ENCODE results near the gene PGM5.
"Not testable (repeated sequence)": the region's sequence is repeated elsewhere in the genome, so short reads cannot be mapped to it uniquely, and the experiment has no call there.

Gene PGM5

GRCh38 chr9:68318209-68318608 lies 38.2 kb upstream of the PGM5 start:
- H3K4me2 ChIP-seq (ENCODE audit: low read length); H3K23ac ChIP-seq (ENCODE audit: low read length); H2BK120ac ChIP-seq (ENCODE audit: insufficient read depth, low read length, poor library complexity); H3K14ac ChIP-seq (ENCODE audit: low read length); H3K4ac ChIP-seq (ENCODE audit: low read depth, low read length); H4K8ac ChIP-seq (ENCODE audit: low read depth, low read length); H3K79me1 ChIP-seq (ENCODE audit: low read length); H2AFZ ChIP-seq (ENCODE audit: insufficient read depth, low read length, poor library complexity); H4K12ac ChIP-seq (ENCODE audit: low read depth, low read length); H3K4me3 ChIP-seq (ENCODE audit: low read depth, low read length); H2BK5ac ChIP-seq (ENCODE audit: low read depth, low read length, poor library complexity); H3K9me3 ChIP-seq (ENCODE audit: insufficient read depth, low read depth, low read length); H3K9ac ChIP-seq (ENCODE audit: low read length); H3K27ac ChIP-seq (ENCODE audit: low read depth, low read length); H3K4me1 ChIP-seq (ENCODE audit: control insufficient read depth in 1 of 2, insufficient read depth in 2 of 2, low read length in 2 of 2); H2AK5ac ChIP-seq (ENCODE audit: low read length); H3K18ac ChIP-seq (ENCODE audit: low read length); H2BK12ac ChIP-seq (ENCODE audit: low read length); H4K91ac ChIP-seq (ENCODE audit: low read depth, low read length); H3K36me3 ChIP-seq (ENCODE audit: control insufficient read depth in 1 of 2, insufficient read depth in 2 of 2, low read length in 2 of 2); H3K79me2 ChIP-seq (ENCODE audit: control insufficient read depth, insufficient read depth, low read length, poor library complexity); DNase-seq; H3K27me3 ChIP-seq (ENCODE audit: insufficient read depth, low read length): not testable (repeated sequence)
- no CpG with 5 or more reads among the region's 10 CpGs for WGBS (ENCODE audit: extremely low coverage, insufficient coverage, insufficient read length)

GRCh38 chr9:68323749-68324148 lies 32.7 kb upstream of the PGM5 start:
- H4K12ac ChIP-seq (ENCODE audit: low read depth, low read length); H4K8ac ChIP-seq (ENCODE audit: low read depth, low read length); H3K79me1 ChIP-seq (ENCODE audit: low read length); H2BK12ac ChIP-seq (ENCODE audit: low read length); H3K9me3 ChIP-seq (ENCODE audit: insufficient read depth, low read depth, low read length); H3K79me2 ChIP-seq (ENCODE audit: control insufficient read depth, insufficient read depth, low read length, poor library complexity); H3K18ac ChIP-seq (ENCODE audit: low read length); H3K27ac ChIP-seq (ENCODE audit: low read depth, low read length); H2BK120ac ChIP-seq (ENCODE audit: insufficient read depth, low read length, poor library complexity); H3K36me3 ChIP-seq (ENCODE audit: control insufficient read depth in 1 of 2, insufficient read depth in 2 of 2, low read length in 2 of 2); H2AFZ ChIP-seq (ENCODE audit: insufficient read depth, low read length, poor library complexity); H2AK5ac ChIP-seq (ENCODE audit: low read length); H3K4ac ChIP-seq (ENCODE audit: low read depth, low read length); DNase-seq; H3K4me2 ChIP-seq (ENCODE audit: low read length); H3K4me1 ChIP-seq (ENCODE audit: control insufficient read depth in 1 of 2, insufficient read depth in 2 of 2, low read length in 2 of 2); H2BK5ac ChIP-seq (ENCODE audit: low read depth, low read length, poor library complexity); H4K91ac ChIP-seq (ENCODE audit: low read depth, low read length); H3K4me3 ChIP-seq (ENCODE audit: low read depth, low read length); H3K14ac ChIP-seq (ENCODE audit: low read length); H3K9ac ChIP-seq (ENCODE audit: low read length); H3K27me3 ChIP-seq (ENCODE audit: insufficient read depth, low read length); H3K23ac ChIP-seq (ENCODE audit: low read length): not testable (repeated sequence)
- WGBS (ENCODE audit: extremely low coverage, insufficient coverage, insufficient read length), result no CpG with 5 or more reads among the region's 24 CpGs

- not testable (repeated sequence) for DNase-seq; H3K27ac ChIP-seq (ENCODE audit: low read depth, low read length); H3K36me3 ChIP-seq (ENCODE audit: control insufficient read depth in 1 of 2, insufficient read depth in 2 of 2, low read length in 2 of 2); H3K79me2 ChIP-seq (ENCODE audit: control insufficient read depth, insufficient read depth, low read length, poor library complexity); H3K4ac ChIP-seq (ENCODE audit: low read depth, low read length); H2BK120ac ChIP-seq (ENCODE audit: insufficient read depth, low read length, poor library complexity); H3K4me3 ChIP-seq (ENCODE audit: low read depth, low read length); H3K4me1 ChIP-seq (ENCODE audit: control insufficient read depth in 1 of 2, insufficient read depth in 2 of 2, low read length in 2 of 2); H2AFZ ChIP-seq (ENCODE audit: insufficient read depth, low read length, poor library complexity); H3K79me1 ChIP-seq (ENCODE audit: low read length); H4K12ac ChIP-seq (ENCODE audit: low read depth, low read length); H3K9me3 ChIP-seq (ENCODE audit: insufficient read depth, low read depth, low read length); H4K8ac ChIP-seq (ENCODE audit: low read depth, low read length); H3K9ac ChIP-seq (ENCODE audit: low read length); H3K14ac ChIP-seq (ENCODE audit: low read length); H3K4me2 ChIP-seq (ENCODE audit: low read length); H3K23ac ChIP-seq (ENCODE audit: low read length); H3K18ac ChIP-seq (ENCODE audit: low read length); H2BK12ac ChIP-seq (ENCODE audit: low read length); H2AK5ac ChIP-seq (ENCODE audit: low read length); H2BK5ac ChIP-seq (ENCODE audit: low read depth, low read length, poor library complexity); H3K27me3 ChIP-seq (ENCODE audit: insufficient read depth, low read length); H4K91ac ChIP-seq (ENCODE audit: low read depth, low read length)
- no CpG with 5 or more reads among the region's 20 CpGs for WGBS (ENCODE audit: extremely low coverage, insufficient coverage, insufficient read length)
These were observed 31.9 kb upstream of the PGM5 start for GRCh38 chr9:68324518-68324917.

GRCh38 chr9:68329106-68329505 lies 27.3 kb upstream of the PGM5 start:
- H3K79me2 ChIP-seq (ENCODE audit: control insufficient read depth, insufficient read depth, low read length, poor library complexity); H3K9ac ChIP-seq (ENCODE audit: low read length); H4K91ac ChIP-seq (ENCODE audit: low read depth, low read length); H2AK5ac ChIP-seq (ENCODE audit: low read length); H2BK120ac ChIP-seq (ENCODE audit: insufficient read depth, low read length, poor library complexity); H4K12ac ChIP-seq (ENCODE audit: low read depth, low read length); H3K27me3 ChIP-seq (ENCODE audit: insufficient read depth, low read length); H3K79me1 ChIP-seq (ENCODE audit: low read length); H4K8ac ChIP-seq (ENCODE audit: low read depth, low read length); H3K27ac ChIP-seq (ENCODE audit: low read depth, low read length); H2BK5ac ChIP-seq (ENCODE audit: low read depth, low read length, poor library complexity); H3K4me1 ChIP-seq (ENCODE audit: control insufficient read depth in 1 of 2, insufficient read depth in 2 of 2, low read length in 2 of 2); H3K4me3 ChIP-seq (ENCODE audit: low read depth, low read length); H3K4me2 ChIP-seq (ENCODE audit: low read length); H2AFZ ChIP-seq (ENCODE audit: insufficient read depth, low read length, poor library complexity); H3K9me3 ChIP-seq (ENCODE audit: insufficient read depth, low read depth, low read length); H3K36me3 ChIP-seq (ENCODE audit: control insufficient read depth in 1 of 2, insufficient read depth in 2 of 2, low read length in 2 of 2); H3K23ac ChIP-seq (ENCODE audit: low read length); DNase-seq; H3K14ac ChIP-seq (ENCODE audit: low read length); H3K4ac ChIP-seq (ENCODE audit: low read depth, low read length); H2BK12ac ChIP-seq (ENCODE audit: low read length); H3K18ac ChIP-seq (ENCODE audit: low read length): not testable (repeated sequence)
- WGBS (ENCODE audit: extremely low coverage, insufficient coverage, insufficient read length), result no CpG with 5 or more reads among the region's 4 CpGs

Measured in trophoblast cell (in vitro differentiated cells and primary cell).